HG03571 (cell line): Measurements from ENCODE around the gene HVCN1.
"Not testable (repeated sequence)": the region's sequence is repeated elsewhere in the genome, so short reads cannot be mapped to it uniquely, and the experiment has no call there.

Experiments
- ATAC-seq: cut with Tn5 transposase; IDR thresholded peaks from one replicate; pipeline ENCODE4 v1.9.1; 2021; ENCODE audit not compliant: unreplicated experiment

Gene HVCN1

DNA sequence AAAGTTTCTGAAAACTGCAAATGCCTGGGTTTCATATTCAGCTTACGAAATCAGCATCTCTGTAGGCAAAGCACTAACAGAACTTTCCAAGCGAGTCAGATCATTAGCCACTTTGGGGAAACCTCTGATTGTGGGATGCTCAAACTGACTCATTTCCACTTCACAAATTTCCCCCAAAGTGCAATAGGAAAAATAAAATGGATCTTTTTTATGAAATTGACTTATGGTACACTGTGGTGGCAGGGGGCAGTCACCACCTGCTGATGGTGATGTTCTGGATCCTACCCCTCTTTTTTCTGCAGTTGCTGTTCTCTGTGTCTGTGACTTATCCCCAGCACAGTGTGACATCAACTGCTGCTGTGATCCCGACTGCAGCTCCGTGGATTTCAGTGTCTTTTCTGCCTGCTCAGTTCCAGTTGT lies 69.4 kb downstream of the HVCN1 start:
- ATAC-seq, result no peak

DNA sequence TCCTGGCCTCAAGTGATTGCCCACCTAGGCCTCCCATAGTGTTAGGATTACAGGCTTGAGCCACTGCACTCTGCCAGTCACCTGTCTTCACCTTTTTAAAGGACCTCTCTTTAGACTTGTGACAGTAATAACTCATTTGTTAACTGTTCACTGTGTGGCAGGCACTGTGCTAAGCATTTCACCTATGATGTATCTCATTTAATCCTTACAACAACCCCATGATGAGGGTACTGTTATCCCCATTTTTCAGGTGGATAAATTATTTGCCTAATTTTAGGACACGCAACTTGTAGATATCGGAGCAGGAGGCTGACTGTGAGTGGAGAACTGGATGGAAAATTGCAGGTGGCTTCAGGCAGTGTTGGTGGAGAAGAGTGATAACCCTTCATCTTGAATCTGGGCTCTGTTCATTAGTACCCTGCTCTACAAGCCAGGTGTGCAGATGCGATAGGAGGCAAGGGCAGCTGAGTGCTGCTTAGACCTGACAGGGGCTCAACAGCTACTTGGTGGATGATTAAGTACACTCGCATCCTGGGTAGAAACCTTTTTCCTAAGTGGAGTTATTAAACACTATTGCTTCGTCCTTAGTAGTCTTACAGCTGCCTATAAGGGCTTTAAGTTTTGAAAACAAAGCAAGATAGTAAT lies 72.3 kb downstream of the HVCN1 start:
- ATAC-seq, result no peak

DNA sequence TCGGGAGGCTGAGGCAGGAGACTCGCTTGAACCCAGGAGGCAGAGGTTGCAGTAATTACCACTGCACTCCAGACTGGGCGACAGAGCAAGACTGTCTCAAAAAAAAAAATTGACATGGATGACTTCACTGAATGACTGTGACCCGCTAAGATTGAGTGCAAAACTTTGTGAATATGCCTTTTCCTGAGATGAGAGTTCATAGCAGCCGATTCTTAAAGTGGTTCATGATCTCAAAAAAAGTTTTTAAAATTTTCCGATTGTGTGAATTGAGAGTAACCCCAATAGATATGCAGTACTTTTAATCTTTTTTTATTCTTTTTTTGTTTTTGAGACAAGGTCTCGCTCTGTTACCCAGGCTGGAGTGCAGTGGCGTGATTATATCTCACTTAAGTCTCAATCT lies 73.7 kb downstream of the HVCN1 start:
- ATAC-seq, result no peak

DNA sequence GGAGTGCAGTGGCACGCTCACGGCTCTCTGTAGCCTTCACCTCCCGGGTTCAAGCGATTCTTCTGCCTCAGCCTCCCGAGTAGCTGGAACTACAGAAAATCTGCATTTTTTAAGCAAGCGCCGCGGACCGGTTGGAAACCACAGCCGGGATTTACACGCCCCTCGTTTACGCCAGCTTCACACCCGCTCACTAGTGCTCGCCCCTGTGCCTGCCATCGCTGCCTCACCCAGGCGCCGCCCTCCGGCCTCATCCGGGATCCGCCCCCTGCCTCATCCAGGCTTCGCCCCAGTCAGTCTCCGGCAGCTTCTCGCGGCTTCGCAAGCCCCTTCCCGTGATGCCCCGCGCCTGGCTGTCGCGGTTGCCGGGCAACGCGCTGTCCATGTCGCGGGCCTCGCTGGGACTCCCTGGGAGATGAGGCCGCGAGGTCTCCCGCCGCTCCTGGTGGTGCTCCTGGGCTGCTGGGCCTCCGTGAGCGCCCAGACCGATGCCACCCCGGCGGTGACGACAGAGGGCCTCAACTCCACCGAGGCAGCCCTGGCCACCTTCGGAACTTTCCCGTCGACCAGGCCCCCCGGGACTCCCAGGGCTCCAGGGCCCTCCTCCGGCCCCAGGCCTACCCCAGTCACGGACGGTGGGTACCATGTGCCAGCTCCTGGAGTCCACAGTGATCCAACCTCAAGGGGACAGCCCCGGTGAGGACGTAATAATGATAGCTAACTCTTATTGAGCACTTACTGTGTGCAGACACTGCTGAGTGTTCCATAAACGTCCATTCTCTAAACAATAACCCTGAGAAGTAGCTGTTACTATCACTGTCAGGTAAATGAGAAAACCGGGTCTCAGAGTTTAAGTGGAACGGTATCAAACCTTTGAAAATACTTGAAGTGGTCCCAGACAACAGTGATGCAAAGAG lies 74.9 kb downstream of the HVCN1 start, which contains the start of gene TCTN1:
TSS of gene TCTN1 (plus strand) at position 359 of the 914 bp plus-strand sequence. CDS start at position 413, 54 bp downstream.
- peak; percentile 93 for ATAC-seq

DNA sequence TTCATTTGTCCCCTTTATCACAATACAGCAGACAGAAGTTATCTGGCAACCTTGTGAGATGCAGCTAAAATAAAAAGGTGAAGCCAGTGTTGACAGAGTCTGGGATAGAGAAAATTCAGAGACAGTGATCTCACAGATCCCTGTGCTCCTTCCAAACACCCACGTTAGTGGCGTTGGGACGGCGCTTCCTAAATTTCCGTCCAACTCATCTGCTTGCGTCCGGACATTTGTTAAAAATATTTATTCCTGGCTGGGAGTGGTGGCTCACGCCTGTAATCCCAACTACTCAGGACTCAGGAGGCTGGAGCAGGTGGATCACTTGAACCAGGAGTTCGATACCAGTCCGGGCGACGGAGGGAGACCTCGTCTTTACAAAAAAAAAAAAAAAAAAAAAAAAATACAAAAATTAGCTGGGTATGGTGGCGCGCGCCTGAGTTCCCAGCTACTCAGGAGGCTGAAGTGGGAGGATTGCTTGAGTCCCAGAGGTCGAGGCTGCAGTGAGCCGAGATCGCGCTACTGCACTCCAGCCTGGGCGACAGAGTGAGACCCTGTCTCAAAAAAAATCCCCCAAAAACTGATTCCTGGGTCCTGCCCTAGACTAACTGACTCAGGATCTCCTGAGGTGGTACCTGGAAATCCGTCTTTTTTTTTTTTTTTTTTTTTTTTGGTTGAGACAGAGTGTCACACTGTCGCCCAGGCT lies 75.7 kb downstream of the HVCN1 start:
- ATAC-seq, result no peak

DNA sequence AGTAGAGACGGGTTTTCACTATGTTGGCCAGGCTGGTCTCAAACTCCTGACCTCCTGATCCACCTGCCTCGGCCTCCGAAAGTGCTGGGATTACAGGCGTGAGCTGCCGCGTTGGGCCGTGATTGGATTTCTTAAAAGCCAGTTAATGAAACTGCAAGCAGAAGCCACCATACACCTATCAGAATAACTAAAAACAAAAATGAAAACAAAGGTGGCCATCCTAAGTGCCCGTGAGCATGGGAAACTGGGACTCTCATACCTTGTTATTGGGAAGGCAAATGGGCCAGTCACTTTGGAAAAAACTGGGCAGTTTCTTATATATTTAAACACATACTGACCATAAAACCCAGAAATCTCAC lies 82.7 kb downstream of the HVCN1 start:
- no peak for ATAC-seq

DNA sequence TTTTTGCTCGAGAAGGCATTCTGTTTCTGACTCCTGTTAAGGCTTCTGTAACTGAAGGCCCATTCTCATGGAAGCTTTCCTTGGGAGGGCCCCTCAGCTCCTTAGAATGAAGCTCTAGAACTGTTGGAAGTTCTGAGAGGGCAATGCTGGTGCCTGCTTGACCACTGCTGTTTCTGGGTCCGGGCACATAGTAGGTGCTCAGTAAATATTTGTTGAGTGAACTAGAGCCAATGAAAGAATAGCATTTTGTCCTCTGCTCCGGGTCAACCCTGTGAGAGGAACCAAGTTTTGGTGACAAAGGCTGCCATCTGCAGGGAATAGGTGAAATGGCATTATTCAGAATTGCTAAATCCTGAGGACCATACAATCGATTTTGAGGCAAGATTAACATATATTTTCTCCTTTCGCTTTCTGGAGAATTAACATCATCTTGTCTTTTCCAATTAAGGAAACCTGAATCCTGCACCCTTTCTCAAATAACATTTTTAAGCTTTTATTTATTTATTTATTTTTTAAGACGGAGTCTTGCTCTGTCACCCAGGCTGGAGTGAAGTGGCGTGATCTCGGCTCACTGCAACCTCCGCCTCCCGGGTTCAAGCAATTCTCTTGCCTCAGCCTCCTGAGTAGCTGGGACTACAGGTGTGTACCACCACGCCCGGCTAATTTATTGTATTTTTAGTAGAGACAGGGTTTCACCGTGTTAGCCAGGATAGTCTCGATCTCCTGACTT lies 86.7 kb downstream of the HVCN1 start:
- ATAC-seq, result not testable (repeated sequence)

DNA sequence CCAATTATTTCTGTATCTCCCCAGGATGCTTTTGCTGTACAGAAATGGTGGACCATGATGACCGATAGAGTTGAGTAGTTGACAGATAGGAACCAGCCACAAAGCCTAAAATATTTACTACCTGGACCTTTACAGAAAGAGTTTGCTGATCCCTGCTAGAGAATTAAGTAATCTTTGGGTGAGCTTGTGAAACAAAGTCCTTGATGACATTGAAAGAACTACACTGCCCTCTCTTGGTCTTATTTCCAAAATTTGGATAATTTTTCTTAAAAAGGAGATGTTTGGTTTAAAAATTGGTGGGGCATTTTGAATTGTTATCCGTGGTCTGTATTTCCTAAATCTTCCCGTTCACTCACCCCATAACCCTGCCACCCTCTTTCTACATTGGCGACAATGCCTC lies 88.7 kb downstream of the HVCN1 start:
- no peak for ATAC-seq

DNA sequence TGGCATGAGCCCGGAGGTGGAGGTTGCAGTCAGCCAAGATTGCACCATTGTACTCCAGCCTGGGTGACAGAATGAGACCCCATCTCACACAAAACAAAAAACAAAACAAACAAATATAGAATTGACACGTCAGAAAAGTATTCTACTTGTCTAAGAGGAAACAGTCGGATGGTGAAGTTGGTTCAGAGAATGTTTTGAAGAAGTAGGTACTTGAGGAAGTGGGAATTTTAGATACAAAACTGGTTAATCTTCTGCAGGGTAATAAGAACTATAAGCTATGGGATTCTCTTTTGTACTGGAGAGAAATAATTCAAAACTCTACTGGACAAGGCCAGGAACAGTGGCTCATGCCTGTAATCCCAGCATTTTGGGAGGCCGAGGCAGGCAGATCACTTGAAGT lies 89.6 kb downstream of the HVCN1 start:
- ATAC-seq, result no peak
